SU-DHL-6 (cell line): ENCODE data around the gene GRIFIN.

ENCODE experiments used
- H2AFZ ChIP-seq: fragments of 200-600 bp; sonication (generic); 2 replicates; pipeline ENCODE4 v1.6.1; 2014; ENCODE audit warnings: low read depth, mild to moderate bottlenecking, moderate library complexity, mixed read lengths, antibody characterized with exemption, low read length; ENCODE audit not compliant: severe bottlenecking
- H3F3A ChIP-seq: fragments of 200-600 bp; shearing (Covaris generic); 2 replicates; pipeline ENCODE4 v1.6.0; 2016; ENCODE audit warnings: antibody characterized with exemption, mild to moderate bottlenecking; ENCODE audit not compliant: insufficient read depth
- H3K27ac ChIP-seq: fragments of 200-600 bp; sonication (generic); 2 replicates; pipeline ENCODE4 v1.5.1; 2016; ENCODE audit warnings: low read depth, mild to moderate bottlenecking, low read length, moderate library complexity, mixed read lengths
- H3K27me3 ChIP-seq: fragments of 200-600 bp; sonication (generic), shearing (Covaris generic); 2 replicates; pipeline ENCODE4 v1.6.0; 2014; ENCODE audit warnings: mild to moderate bottlenecking, low read length
- H3K36me3 ChIP-seq: fragments of 200-600 bp; sonication (generic); 2 replicates; pipeline ENCODE4 v1.6.1; 2014; ENCODE audit warnings: mild to moderate bottlenecking, low read length, mixed read lengths
- H3K4me2 ChIP-seq: fragments of 300-600, 200-600 bp; shearing (Covaris generic), sonication (generic); 2 replicates; pipeline ENCODE4 v1.6.0; 2014; ENCODE audit warnings: low read length, low read depth, mild to moderate bottlenecking; ENCODE audit not compliant: poor library complexity, severe bottlenecking
- H3K4me3 ChIP-seq: fragments of 200-600 bp; sonication (generic); 2 replicates; pipeline ENCODE4 v1.5.1; 2014; ENCODE audit warnings: antibody characterized with exemption, low read length, mild to moderate bottlenecking, mixed read lengths; ENCODE audit not compliant: insufficient read depth, poor library complexity, severe bottlenecking
- H3K79me2 ChIP-seq: fragments of 200-600 bp; sonication (generic); 2 replicates; pipeline ENCODE4 v1.6.1; 2014; ENCODE audit warnings: mild to moderate bottlenecking, low read length, moderate library complexity; ENCODE audit not compliant: insufficient read depth
- H3K9ac ChIP-seq: fragments of 200-600 bp; sonication (generic); 2 replicates; pipeline ENCODE4 v1.7.0; 2014; ENCODE audit warnings: mild to moderate bottlenecking, low read length
- H3K9me2 ChIP-seq: fragments of 200-600 bp; sonication (generic); replicated peaks from 2 replicates; pipeline ENCODE4 v1.6.1; 2014; ENCODE audit warnings: low read length; ENCODE audit not compliant: insufficient read depth
- H3K9me3 ChIP-seq: fragments of 200-600 bp; sonication (generic); 2 replicates; pipeline ENCODE4 v1.6.1; 2014; ENCODE audit warnings: low read length, mixed read lengths; ENCODE audit not compliant: insufficient read depth
- H4K20me1 ChIP-seq: fragments of 200-600 bp; sonication (generic); 2 replicates; pipeline ENCODE4 v1.6.1; 2014; ENCODE audit warnings: low read depth, mild to moderate bottlenecking, antibody characterized with exemption, low read length, moderate library complexity, mixed read lengths
- CTCF ChIP-seq: fragments of 200-600 bp; sonication (generic); IDR thresholded peaks from one replicate; pipeline ENCODE4 v1.5.1; 2017; ENCODE audit warnings: antibody characterized with exemption, mild to moderate bottlenecking, low read length, moderate library complexity; ENCODE audit not compliant: insufficient read depth, poor library complexity, severe bottlenecking
- EZH2phosphoT487 ChIP-seq: fragments of 200-600 bp; sonication (generic), shearing (Covaris generic); conservative IDR thresholded peaks from 2 replicates; pipeline ENCODE4 v1.6.1; 2018; ENCODE audit warnings: mild to moderate bottlenecking, antibody characterized with exemption, low read length, moderate library complexity, mixed read lengths

Gene GRIFIN

GRCh38 chr7:2474813-2475677 is 1.2 kb downstream of the GRIFIN start:
- Histone ChIP-seq H3K79me2 (no peaks in the 10 kb centered on the region), H3K4me2 (no peak overlapping the region), H3K27me3 (no peaks in the 10 kb centered on the region)

DNA sequence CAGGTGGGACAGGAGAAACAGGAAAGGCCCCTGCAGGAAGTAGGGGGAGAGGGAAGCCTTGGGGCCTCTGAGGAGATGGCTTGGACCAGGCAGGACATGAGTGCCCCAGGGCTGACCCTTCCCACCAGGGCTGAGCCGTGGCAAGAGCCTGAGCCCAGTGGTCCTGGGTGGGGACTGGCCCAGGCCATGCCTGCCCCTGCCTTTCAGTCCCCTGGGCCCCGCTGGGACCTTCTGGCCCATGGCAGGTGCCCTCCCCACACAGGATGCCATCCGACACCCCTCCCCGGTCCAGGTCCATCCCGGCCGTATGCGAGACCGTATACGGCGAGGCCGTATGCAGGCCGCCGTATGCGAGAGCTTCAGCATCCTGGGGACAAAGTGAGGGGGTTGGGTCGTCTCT is 2.0 kb downstream of the GRIFIN start:
- TF ChIP-seq EZH2phosphoT487 (no peak), CTCF (no peak)
- no peak overlapping the region for H3K9ac ChIP-seq
- no peak overlapping the region for H2AFZ ChIP-seq

More at GRCh38 chr7:2474813-2475677, 1.2 kb downstream of the GRIFIN start:
- Histone ChIP-seq H3K9ac (no peak overlapping the region), H3K9me3 (no peaks in the 10 kb centered on the region), H3K9me2 (no peaks in the 10 kb centered on the region), H3K27ac (no peak overlapping the region), H2AFZ (no peak overlapping the region), H3K36me3 (no peaks in the 10 kb centered on the region), H3F3A (no peaks in the 10 kb centered on the region), H4K20me1 (no peaks in the 10 kb centered on the region), H3K4me3 (no peak overlapping the region)
- TF ChIP-seq EZH2phosphoT487 (no peak), CTCF (no peak)

GRCh38 chr7:2473496-2474180 is 2.6 kb downstream of the GRIFIN start:
- H2AFZ ChIP-seq = no peak overlapping the region
- H3K79me2 ChIP-seq = no peaks in the 10 kb centered on the region
- H3F3A ChIP-seq = no peaks in the 10 kb centered on the region
- H3K9me2 ChIP-seq = no peaks in the 10 kb centered on the region
- H3K9me3 ChIP-seq = no peaks in the 10 kb centered on the region
- H3K27me3 ChIP-seq = no peaks in the 10 kb centered on the region
- no peaks in the 10 kb centered on the region for H3K36me3 ChIP-seq
- no peak overlapping the region for H3K4me2 ChIP-seq
- no peak overlapping the region for H3K27ac ChIP-seq
- H4K20me1 ChIP-seq = no peaks in the 10 kb centered on the region
- H3K4me3 ChIP-seq = no peak overlapping the region
- H3K9ac ChIP-seq = no peak overlapping the region
- no peak for TF ChIP-seq EZH2phosphoT487
- TF ChIP-seq CTCF = no peak

More for the DNA sequence above, 2.0 kb downstream of the GRIFIN start:
- Histone ChIP-seq H3K9me3 (no peaks in the 10 kb centered on the region), H3K27me3 (no peaks in the 10 kb centered on the region), H3K4me2 (no peak overlapping the region), H3K9me2 (no peaks in the 10 kb centered on the region), H3K79me2 (no peaks in the 10 kb centered on the region), H3K4me3 (no peak overlapping the region), H3K36me3 (no peaks in the 10 kb centered on the region), H4K20me1 (no peaks in the 10 kb centered on the region), H3K27ac (no peak overlapping the region), H3F3A (no peaks in the 10 kb centered on the region)
